ENCODE data around the gene GGACT.
"Not testable (repeated sequence)": the region's sequence is repeated elsewhere in the genome, so short reads cannot be mapped to it uniquely, and the experiment has no call there.

GGACT gene

GRCh38 chr13:100597253-100597652 lies 8.7 kb upstream of the GGACT start:
- H3K9ac ChIP-seq (ENCODE audit: low read depth, low read length), result no peak overlapping the region
- H3K27me3 ChIP-seq (ENCODE audit: control insufficient read depth, insufficient read depth, low read length), result no peaks in the 10 kb centered on the region
- no peak overlapping the region for H3K4me3 ChIP-seq (ENCODE audit: low read depth, low read length)
- H3K36me3 ChIP-seq (ENCODE audit: control insufficient read depth, insufficient read depth, low read length), result no peaks in the 10 kb centered on the region
- H3K9me3 ChIP-seq (ENCODE audit: control insufficient read depth, insufficient read depth, low read length), result no peaks in the 10 kb centered on the region
- H3K4me1 ChIP-seq (ENCODE audit: control insufficient read depth, insufficient read depth, low read length), result no peaks in the 10 kb centered on the region

- no peak overlapping the region for H3K4me3 ChIP-seq (ENCODE audit: low read depth, low read length)
- H3K9me3 ChIP-seq (ENCODE audit: control insufficient read depth, insufficient read depth, low read length), result no peaks in the 10 kb centered on the region
- H3K9ac ChIP-seq (ENCODE audit: low read depth, low read length), result no peak overlapping the region
- H3K4me1 ChIP-seq (ENCODE audit: control insufficient read depth, insufficient read depth, low read length), result no peaks in the 10 kb centered on the region
- no peaks in the 10 kb centered on the region for H3K36me3 ChIP-seq (ENCODE audit: control insufficient read depth, insufficient read depth, low read length)
- no peaks in the 10 kb centered on the region for H3K27me3 ChIP-seq (ENCODE audit: control insufficient read depth, insufficient read depth, low read length)
Measured at GRCh38 chr13:100596516-100596915, 7.9 kb upstream of the GGACT start.

GRCh38 chr13:100594731-100595130 lies 6.1 kb upstream of the GGACT start:
- H3K4me3 ChIP-seq (ENCODE audit: low read depth, low read length), result no peak overlapping the region
- H3K36me3 ChIP-seq (ENCODE audit: control insufficient read depth, insufficient read depth, low read length), result no peaks in the 10 kb centered on the region
- no peaks in the 10 kb centered on the region for H3K4me1 ChIP-seq (ENCODE audit: control insufficient read depth, insufficient read depth, low read length)
- no peaks in the 10 kb centered on the region for H3K27me3 ChIP-seq (ENCODE audit: control insufficient read depth, insufficient read depth, low read length)
- H3K9ac ChIP-seq (ENCODE audit: low read depth, low read length), result no peak overlapping the region
- H3K9me3 ChIP-seq (ENCODE audit: control insufficient read depth, insufficient read depth, low read length), result no peaks in the 10 kb centered on the region

DNA sequence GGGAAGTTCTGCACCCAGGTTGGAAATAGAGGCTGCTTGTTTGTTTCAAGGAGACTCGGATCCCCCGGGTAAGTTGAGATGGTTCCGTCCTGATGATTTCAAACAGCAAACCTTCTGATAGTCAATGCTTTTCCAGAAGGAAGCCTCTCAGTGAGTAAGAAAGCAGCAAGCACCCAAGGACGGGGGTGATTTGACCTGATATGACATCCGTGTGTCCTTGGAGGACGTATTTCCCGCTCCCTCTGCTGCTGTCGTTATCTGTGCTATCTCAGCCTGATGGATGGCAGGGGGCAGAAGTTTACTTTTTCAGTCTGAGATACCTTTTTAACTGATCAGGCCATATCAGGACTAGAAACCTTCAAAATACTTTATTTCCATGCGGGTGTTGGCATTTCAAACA lies 5.7 kb upstream of the GGACT start:
- H3K4me3 ChIP-seq (ENCODE audit: low read depth, low read length), result no peak overlapping the region
- H3K27me3 ChIP-seq (ENCODE audit: control insufficient read depth, insufficient read depth, low read length), result peaks cover 2% of the 10 kb centered on the region
- H3K4me1 ChIP-seq (ENCODE audit: control insufficient read depth, insufficient read depth, low read length), result no peaks in the 10 kb centered on the region
- no peaks in the 10 kb centered on the region for H3K36me3 ChIP-seq (ENCODE audit: control insufficient read depth, insufficient read depth, low read length)
- H3K9ac ChIP-seq (ENCODE audit: low read depth, low read length), result no peak overlapping the region
- H3K9me3 ChIP-seq (ENCODE audit: control insufficient read depth, insufficient read depth, low read length), result no peaks in the 10 kb centered on the region

DNA sequence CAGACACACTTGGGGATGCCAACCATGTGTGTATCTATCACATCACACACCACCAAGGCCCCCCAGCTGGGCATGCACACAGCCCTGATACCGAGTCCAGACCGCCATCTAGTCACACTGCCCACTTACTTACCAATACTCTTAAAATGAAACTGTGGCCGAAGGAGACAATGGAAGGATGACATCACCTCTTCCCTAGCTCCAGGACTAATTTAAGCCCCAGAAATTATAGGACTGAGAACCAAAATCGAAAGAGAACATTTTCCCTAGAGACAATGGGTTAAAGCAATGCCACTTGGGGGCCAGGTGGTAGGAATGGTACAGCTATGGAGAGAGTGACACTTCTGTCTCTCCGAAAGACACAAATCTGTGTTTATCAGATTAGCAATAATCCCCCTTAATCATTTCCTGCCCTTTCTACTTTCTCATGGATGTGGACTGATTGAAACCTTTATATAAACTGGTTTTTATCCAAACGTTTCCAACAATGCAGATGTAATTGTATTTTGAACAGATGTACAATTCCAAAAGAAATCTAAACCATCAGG lies 663 bp upstream of the GGACT start:
- H3K27me3 ChIP-seq (ENCODE audit: control insufficient read depth, insufficient read depth, low read length), result peaks cover 7% of the 10 kb centered on the region
- no peak overlapping the region for H3K4me3 ChIP-seq (ENCODE audit: low read depth, low read length)
- H3K9ac ChIP-seq (ENCODE audit: low read depth, low read length), result no peak overlapping the region
- H3K9me3 ChIP-seq (ENCODE audit: control insufficient read depth, insufficient read depth, low read length), result no peaks in the 10 kb centered on the region
- H3K4me1 ChIP-seq (ENCODE audit: control insufficient read depth, insufficient read depth, low read length), result no peaks in the 10 kb centered on the region
- H3K36me3 ChIP-seq (ENCODE audit: control insufficient read depth, insufficient read depth, low read length), result no peaks in the 10 kb centered on the region

DNA sequence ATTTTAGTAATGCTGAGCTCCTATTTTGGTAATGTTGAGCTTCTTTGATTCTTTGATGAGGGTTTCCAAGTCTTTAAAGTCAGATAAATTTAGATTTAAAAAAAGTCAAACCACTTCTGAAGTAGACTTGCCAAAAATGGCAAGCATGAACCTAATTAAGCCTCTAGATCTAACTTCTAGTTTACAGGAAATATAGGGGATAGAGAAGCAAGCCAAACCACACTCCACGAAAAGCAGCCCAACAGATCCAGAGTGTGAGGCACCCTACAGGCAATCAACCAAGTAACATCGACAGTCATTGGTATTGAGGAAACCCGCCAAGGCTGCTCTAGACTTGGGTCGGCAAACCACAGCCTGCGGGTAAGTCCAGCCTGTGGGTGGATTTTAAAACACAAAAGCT lies 3.7 kb downstream of the GGACT start:
- H3K27me3 ChIP-seq (ENCODE audit: control insufficient read depth, insufficient read depth, low read length), result peaks cover 7% of the 10 kb centered on the region
- H3K4me3 ChIP-seq (ENCODE audit: low read depth, low read length), result no peak overlapping the region
- no peaks in the 10 kb centered on the region for H3K36me3 ChIP-seq (ENCODE audit: control insufficient read depth, insufficient read depth, low read length)
- no peaks in the 10 kb centered on the region for H3K4me1 ChIP-seq (ENCODE audit: control insufficient read depth, insufficient read depth, low read length)
- no peaks in the 10 kb centered on the region for H3K9me3 ChIP-seq (ENCODE audit: control insufficient read depth, insufficient read depth, low read length)
- H3K9ac ChIP-seq (ENCODE audit: low read depth, low read length), result no peak overlapping the region

GRCh38 chr13:100581504-100581903 lies 7.1 kb downstream of the GGACT start:
- H3K9me3 ChIP-seq (ENCODE audit: control insufficient read depth, insufficient read depth, low read length), result no peaks in the 10 kb centered on the region
- H3K27me3 ChIP-seq (ENCODE audit: control insufficient read depth, insufficient read depth, low read length), result no peaks in the 10 kb centered on the region
- no peaks in the 10 kb centered on the region for H3K4me1 ChIP-seq (ENCODE audit: control insufficient read depth, insufficient read depth, low read length)
- no peaks in the 10 kb centered on the region for H3K36me3 ChIP-seq (ENCODE audit: control insufficient read depth, insufficient read depth, low read length)
- no peak overlapping the region for H3K9ac ChIP-seq (ENCODE audit: low read depth, low read length)
- no peak overlapping the region for H3K4me3 ChIP-seq (ENCODE audit: low read depth, low read length)

DNA sequence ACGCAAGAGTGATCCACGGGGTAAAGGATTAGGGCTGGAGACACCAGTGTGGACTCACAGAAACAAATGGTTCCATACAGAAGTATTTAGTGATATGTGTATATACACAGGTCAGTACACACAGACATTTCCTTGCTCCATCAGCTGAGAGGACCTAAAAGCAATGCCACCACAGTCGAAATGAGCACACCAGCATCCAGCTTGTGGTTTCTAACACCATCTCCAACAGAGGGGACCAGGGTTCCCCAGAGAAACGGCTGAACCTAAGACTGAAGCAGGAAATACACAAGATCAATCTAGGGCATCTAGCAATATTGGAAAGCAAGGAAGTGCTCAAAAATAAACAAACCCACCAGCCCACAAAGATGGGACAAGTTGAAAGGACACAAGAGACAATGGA lies 7.6 kb downstream of the GGACT start:
- Histone ChIP-seq H3K36me3 (ENCODE audit: control insufficient read depth, insufficient read depth, low read length) (no peaks in the 10 kb centered on the region), H3K9ac (ENCODE audit: low read depth, low read length) (no peak overlapping the region), H3K27me3 (ENCODE audit: control insufficient read depth, insufficient read depth, low read length) (no peaks in the 10 kb centered on the region), H3K4me3 (ENCODE audit: low read depth, low read length) (no peak overlapping the region), H3K4me1 (ENCODE audit: control insufficient read depth, insufficient read depth, low read length) (no peaks in the 10 kb centered on the region), H3K9me3 (ENCODE audit: control insufficient read depth, insufficient read depth, low read length) (no peaks in the 10 kb centered on the region)

DNA sequence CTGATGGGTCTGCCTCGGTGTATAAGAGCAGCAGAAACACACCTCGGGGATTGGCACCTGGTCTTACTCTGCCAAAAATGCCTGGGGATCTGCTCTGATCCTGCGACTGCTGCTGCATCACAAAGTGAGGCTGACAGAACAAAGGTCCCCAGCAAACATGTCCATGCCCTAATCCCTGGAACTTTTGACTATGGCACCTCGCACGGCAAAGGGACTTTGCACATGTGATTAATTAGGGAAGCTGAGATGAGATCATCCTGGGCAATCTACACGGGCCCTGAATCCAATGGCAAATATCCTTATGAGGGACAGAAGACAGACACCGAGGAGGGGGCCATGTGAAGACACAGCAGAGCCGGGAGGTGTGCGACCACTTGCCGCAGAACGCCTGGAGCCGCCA lies 8.5 kb downstream of the GGACT start:
- no peaks in the 10 kb centered on the region for H3K4me1 ChIP-seq (ENCODE audit: control insufficient read depth, insufficient read depth, low read length)
- H3K9me3 ChIP-seq (ENCODE audit: control insufficient read depth, insufficient read depth, low read length), result no peaks in the 10 kb centered on the region
- no peak overlapping the region for H3K9ac ChIP-seq (ENCODE audit: low read depth, low read length)
- no peaks in the 10 kb centered on the region for H3K36me3 ChIP-seq (ENCODE audit: control insufficient read depth, insufficient read depth, low read length)
- H3K27me3 ChIP-seq (ENCODE audit: control insufficient read depth, insufficient read depth, low read length), result no peaks in the 10 kb centered on the region
- H3K4me3 ChIP-seq (ENCODE audit: low read depth, low read length), result no peak overlapping the region

GRCh38 chr13:100577239-100577638 lies 11.3 kb downstream of the GGACT start:
- H3K9ac ChIP-seq (ENCODE audit: low read depth, low read length); H3K36me3 ChIP-seq (ENCODE audit: control insufficient read depth, insufficient read depth, low read length); H3K4me1 ChIP-seq (ENCODE audit: control insufficient read depth, insufficient read depth, low read length); H3K9me3 ChIP-seq (ENCODE audit: control insufficient read depth, insufficient read depth, low read length); H3K4me3 ChIP-seq (ENCODE audit: low read depth, low read length); H3K27me3 ChIP-seq (ENCODE audit: control insufficient read depth, insufficient read depth, low read length): not testable (repeated sequence)

GRCh38 chr13:100573121-100573520 lies 15.5 kb downstream of the GGACT start:
- H3K36me3 ChIP-seq (ENCODE audit: control insufficient read depth, insufficient read depth, low read length), result no peaks in the 10 kb centered on the region
- H3K9ac ChIP-seq (ENCODE audit: low read depth, low read length), result no peak overlapping the region
- no peaks in the 10 kb centered on the region for H3K4me1 ChIP-seq (ENCODE audit: control insufficient read depth, insufficient read depth, low read length)
- H3K4me3 ChIP-seq (ENCODE audit: low read depth, low read length), result no peak overlapping the region
- H3K27me3 ChIP-seq (ENCODE audit: control insufficient read depth, insufficient read depth, low read length), result no peaks in the 10 kb centered on the region
- no peaks in the 10 kb centered on the region for H3K9me3 ChIP-seq (ENCODE audit: control insufficient read depth, insufficient read depth, low read length)

DNA sequence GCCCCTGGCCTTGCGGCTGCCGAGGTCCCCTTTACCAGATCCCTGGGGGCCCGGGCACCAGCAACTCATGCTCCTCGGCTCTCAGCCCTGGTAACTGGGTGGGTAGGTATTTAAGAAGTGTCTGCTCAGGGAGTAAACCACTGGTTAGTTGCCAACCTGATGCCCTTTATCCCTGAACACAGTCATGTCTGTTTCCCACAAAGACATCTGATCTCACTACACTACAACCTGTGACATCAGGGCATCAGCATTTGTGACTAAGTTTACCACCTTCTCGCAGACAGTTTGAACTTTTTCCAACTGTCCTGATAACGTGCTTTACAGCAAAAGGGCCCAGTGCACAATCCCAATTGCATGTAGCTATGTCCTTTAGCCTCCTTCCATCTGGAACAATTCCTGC lies 22.0 kb downstream of the GGACT start:
- no peaks in the 10 kb centered on the region for H3K4me1 ChIP-seq (ENCODE audit: control insufficient read depth, insufficient read depth, low read length)
- no peaks in the 10 kb centered on the region for H3K9me3 ChIP-seq (ENCODE audit: control insufficient read depth, insufficient read depth, low read length)
- no peaks in the 10 kb centered on the region for H3K27me3 ChIP-seq (ENCODE audit: control insufficient read depth, insufficient read depth, low read length)
- no peaks in the 10 kb centered on the region for H3K36me3 ChIP-seq (ENCODE audit: control insufficient read depth, insufficient read depth, low read length)
- no peak overlapping the region for H3K4me3 ChIP-seq (ENCODE audit: low read depth, low read length)
- H3K9ac ChIP-seq (ENCODE audit: low read depth, low read length), result no peak overlapping the region

- no peaks in the 10 kb centered on the region for H3K36me3 ChIP-seq (ENCODE audit: control insufficient read depth, insufficient read depth, low read length)
- H3K4me1 ChIP-seq (ENCODE audit: control insufficient read depth, insufficient read depth, low read length), result no peaks in the 10 kb centered on the region
- H3K4me3 ChIP-seq (ENCODE audit: low read depth, low read length), result no peak overlapping the region
- no peak overlapping the region for H3K9ac ChIP-seq (ENCODE audit: low read depth, low read length)
- H3K9me3 ChIP-seq (ENCODE audit: control insufficient read depth, insufficient read depth, low read length), result no peaks in the 10 kb centered on the region
- H3K27me3 ChIP-seq (ENCODE audit: control insufficient read depth, insufficient read depth, low read length), result no peaks in the 10 kb centered on the region
Measured at GRCh38 chr13:100565286-100565685, 23.3 kb downstream of the GGACT start.

Data from iPS-15b (cell line).